HUDEP-2 (cell line): ENCODE data around the gene RYR3.

ENCODE experiments used
- DNase-seq, 76 experiments: peaks; one replicate each; lab custom pipeline; 2025; ENCODE audit not compliant: unreplicated experiment in 76 of 76; lab: John Stamatoyannopoulos, UW

RYR3 gene

DNA sequence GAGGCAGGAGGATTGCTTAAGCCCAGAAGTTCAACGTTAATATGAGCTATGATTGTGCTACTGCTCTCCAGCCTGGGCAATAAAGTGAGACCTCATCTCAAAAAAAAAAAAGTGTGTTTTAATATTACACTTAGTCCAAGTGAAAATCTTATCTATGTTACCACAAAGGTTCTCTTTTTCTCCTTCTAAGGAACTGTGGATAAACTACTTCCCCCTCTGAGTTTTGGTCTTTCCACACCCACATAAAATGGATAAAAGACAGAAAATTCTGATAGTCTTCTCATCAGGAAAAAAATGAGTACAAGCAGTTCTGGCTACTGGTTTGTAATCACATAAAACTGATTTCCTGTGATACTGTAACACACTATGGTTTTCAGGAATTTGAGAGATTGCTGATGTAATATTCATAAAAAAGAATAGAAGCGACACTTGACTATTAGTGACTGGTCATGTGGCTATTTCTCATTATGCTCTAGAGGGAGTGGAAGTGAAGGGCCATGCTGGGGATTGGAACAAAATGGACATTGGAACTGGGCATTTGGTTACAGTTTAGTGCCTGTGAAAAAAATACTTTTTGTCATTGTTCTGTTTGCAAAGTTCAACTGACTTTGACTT lies 68.2 kb downstream of the RYR3 start:
- peak in 1 of 76 experiments; percentile 22 for DNase-seq

DNA sequence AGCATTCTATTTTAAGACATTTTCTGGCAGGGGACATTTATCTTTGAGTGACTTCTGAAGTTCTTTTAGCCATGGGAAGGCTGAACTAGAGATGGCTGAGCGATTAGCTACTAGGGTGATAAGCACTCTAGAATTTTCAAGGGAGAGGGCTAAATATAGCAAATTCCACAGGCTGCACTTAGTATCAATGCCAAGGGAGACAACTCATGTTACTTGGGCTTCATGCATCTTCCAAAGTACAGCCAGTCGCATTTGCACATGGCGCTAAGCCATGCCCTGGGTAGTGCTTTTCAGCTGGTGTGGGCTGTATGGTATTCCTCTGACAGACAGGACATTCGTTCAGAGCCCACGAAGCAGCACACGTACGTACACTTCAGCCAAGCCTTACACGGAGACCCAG lies 69.6 kb downstream of the RYR3 start:
- no peak for DNase-seq

DNA sequence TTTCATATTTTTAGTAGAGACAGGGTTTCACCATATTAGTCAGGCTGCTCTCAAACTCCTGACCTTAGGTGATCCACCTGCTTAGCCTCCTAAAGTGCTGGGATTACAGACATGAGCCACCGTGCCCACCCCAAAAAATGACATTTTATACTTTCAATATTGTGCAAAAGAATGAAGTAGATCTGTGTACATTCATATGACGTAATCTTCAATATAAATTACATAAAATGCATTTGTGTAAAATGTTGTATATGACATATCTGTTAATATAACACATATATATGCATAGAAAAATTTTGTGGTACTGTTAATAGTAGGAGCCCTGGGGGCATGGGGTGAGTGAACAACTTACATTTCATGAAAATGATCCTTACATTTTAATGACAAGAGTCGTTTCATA lies 71.7 kb downstream of the RYR3 start:
- no peak for DNase-seq

DNA sequence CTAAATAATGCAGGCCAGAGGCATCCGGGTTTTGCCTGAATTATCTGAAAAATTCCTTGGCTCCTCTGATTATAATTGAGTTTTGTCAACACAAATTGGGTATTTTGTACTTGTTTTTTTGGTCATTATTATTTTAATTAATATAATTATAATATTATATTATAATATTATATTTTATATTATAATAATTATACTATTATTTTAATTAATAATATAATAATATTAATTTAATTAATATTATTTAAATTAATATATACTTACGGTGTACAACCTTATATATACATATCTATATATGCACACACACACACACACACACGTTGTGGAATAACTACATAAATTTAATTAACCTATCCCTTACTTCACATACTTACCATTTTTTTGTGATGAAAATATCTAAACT lies 73.5 kb downstream of the RYR3 start:
- DNase-seq = no peak

DNA sequence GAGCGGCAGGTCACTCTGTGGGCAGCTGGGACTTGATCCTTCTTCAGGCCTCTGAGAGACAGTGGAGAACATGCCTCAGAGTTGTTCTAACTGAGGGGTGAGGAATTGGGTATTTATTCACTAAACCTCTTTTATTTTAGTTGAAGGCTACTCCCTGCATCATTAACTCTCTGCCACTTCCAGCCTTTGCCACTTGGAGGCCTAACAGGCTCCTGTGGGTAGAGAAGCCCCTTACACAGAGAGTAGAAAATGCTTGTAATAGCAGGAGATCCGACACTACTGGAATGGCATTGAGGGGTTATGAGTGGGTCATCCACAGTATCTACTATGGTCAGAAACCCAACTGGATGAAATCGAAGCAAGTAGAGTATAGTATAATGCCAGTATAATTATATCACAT lies 81.7 kb downstream of the RYR3 start:
- peak in 1 of 76 experiments; percentile 2 for DNase-seq

DNA sequence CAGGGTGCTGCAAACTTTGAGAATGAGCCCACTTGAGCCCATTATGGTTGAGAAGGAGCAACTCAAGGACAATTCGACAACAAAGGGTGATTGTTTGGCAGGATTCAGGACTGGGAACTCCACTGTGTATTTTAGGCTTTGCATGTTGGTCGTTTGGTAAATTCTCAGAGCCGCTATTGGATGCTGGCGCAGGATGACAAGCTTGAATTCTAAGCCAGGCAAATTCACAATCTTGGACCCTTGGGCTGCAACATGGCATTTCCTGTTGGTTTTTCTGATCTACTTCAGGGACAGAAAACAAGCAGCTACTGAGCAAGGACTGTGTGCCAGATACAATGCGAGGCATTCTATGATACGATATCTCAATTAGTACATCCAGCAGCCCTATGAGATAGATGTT lies 82.8 kb downstream of the RYR3 start:
- no peak for DNase-seq

DNA sequence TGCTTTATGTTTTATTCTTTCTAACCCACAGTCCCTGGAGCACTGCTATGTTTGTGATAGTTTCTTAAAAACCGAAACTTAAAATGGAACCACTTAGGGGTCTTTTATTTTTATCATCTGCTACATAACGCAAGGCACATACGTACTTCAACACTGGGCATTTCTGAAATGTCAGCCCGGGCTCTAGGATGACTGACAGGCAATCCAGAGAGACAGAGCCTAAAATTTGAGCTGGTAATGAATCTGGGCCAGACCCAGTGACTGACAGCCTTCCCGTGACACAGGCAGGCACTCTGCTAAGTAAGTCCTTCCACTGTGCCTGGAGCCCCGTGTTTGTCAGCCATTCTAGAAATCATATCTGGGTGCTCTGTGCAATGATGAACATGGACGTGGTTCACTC lies 84.6 kb downstream of the RYR3 start:
- DNase-seq = no peak

DNA sequence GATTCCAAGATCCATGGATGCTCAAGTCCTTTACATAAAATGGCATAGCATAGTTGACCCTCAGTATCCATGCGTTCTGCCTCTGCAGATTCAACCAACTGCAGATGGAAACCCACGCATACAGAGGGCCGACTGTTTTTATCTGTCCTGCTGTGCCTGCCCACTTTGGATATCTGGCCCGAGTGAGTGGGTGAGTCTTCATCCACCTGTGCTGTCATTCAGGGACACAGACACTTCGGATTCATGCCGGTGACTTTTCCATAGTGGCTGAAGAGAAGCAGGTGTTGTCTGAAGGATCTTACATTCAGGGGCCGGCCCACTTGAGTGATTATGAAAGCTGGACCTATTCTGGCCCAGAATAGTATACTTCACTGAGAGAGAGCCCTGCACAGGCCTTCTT lies 85.1 kb downstream of the RYR3 start:
- DNase-seq = no peak

DNA sequence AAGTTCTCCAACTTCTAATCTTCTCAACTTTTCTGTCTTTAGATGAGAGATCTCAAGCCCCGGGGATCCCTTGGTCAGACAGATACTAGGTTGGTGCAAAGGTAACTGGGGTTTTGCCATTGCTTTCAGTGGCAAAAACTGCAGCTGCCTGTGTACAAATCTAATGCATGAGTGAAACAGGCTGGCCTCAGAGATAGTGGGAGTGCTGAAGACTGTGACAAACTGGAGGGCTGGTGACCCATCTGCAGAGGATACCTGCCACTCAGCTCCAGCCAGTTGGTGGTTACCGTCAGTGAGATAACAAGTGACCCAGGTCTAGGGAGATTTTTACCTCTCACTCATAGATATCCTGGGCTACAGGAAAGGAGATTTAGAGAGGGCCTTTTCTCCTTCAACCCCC lies 85.7 kb downstream of the RYR3 start:
- peak in 6 of 76 experiments; percentile 7 to 20 (median 14) for DNase-seq

DNA sequence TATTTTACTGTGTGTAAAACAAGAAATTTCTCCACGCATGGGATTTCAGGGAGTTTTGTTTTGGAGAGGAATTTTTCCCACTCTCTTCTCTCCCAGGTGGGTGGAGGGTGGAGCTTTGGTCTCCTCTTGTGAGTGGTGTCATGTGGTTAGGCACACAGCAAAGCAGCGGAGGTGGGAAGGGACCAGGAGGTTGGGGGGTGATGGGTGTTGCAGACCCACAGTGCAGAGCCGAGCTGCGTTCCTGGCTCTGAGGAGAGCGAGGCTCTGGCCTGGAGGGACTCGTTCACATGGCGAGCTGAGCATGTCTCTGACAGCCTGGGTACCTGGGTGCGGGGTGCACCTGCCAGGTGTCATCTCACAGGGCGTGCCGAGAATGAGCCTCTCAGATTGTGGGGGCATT lies 87.8 kb downstream of the RYR3 start:
- no peak for DNase-seq

DNA sequence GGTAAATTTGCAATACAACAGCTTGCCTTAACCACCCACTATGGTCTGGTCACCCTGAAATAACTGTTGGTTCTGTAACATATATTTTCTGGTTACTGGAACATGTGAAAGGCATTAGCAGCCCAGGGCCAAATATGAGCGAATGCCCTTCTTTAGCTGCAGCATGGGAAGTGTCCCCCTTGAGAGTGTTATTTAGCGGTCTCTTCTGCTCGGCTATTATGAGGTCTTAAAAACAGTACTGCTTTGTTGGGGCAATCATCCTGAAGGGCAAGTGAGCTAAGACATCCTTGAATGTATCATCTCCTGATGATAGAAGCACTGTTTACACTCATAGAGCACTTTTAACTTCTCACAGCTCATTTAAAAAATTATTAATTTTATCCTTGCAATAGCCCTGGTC lies 90.2 kb downstream of the RYR3 start:
- no peak for DNase-seq

DNA sequence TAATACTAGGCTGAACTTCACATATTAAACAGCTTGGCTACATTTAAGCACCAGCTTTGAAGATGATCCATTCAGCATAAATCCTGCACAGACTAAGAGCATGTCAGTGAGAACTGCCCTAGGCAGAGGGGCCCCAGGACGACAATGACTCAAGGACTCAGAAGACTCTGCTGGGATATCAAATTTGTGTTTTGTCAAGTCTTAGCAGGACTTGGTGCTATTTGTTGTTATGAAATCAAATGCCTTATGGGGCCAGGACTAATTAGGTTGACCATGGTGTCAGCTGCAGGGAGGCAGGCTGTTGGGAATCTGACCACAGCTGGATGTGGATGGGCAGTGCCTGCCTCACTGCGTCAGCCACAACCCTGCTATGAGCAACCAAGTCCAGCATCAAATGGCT lies 91.8 kb downstream of the RYR3 start:
- DNase-seq = no peak

DNA sequence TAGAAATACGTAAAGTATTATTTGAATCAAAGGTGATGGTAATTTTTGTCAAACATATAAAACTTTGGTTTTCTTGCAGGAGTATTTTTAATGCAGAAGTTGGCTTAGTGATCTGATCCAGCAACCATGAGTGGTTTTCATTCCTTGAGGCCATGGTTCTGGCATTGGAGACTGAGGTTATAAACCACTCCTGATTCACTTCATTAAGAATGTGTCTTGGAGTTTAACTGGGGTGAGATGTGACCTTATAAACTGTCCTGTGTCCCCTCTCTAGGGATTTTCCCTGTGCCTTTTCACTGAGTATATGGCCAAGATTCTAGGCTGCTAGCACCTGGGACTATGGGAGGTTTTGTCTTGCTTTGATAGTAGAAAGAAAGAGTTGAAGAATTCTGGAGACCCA lies 94.3 kb downstream of the RYR3 start:
- DNase-seq = no peak

DNA sequence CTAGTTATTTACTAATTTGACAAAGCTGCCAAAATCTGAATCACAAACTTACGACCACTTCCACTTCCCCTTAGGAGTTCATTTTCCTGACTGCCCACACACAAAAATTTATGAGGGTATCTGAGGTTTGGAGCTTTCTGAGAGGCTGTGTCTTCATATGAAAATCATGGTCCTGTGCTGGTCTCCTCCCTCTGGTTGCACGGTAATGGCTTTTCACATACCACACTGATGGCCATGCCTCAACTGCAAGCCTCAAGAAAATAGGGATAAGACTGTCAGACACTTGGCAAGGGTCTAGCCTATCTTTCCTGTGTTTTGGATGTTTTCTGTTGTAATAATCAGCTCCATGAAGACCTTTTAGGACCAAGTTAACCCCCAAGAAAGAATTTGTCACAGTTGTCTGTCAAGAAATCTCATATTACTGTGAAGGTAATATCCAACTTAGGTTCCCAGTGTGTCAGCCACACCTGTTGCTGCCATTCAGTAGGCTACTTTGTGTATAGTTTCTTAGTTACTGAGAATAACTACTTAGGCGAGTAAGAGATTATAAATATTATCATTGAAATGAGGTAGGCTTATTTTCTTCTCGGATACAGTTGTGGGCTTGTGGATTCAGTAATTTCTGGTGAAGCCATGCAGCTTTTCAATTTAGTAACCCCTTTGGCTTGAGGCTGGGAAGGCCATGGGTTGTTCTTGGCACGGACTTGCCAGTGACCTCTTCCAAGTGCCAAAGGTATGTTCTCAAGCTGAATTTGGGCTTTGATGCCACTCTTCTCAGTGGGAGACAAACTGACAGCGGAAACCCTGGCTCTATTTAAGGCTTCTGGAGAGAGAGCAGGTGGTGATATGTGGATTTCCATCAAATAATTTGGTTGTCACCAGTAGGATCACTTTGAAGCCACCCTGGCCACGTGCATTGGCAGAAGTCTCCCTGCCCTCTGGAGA lies 101.1 kb downstream of the RYR3 start:
- no peak for DNase-seq

DNA sequence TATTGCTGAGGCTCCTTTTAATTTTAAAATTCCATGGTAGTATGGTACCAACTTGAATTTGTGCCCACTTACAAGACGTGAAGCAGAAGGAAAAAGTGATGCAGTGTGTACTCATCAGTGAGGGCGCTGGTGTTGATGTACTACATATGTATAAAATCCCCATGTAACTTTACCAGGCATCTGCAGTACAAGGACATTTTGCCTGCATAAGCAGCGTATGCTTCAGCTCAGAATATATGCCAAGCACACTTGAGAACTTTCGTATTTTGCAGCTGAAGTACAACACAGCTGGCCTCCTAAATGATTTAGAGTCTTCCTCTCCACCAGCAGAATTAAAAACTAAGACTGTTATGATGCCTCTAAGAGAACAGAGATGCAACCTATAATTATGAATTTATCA lies 108.9 kb downstream of the RYR3 start:
- no peak for DNase-seq

DNA sequence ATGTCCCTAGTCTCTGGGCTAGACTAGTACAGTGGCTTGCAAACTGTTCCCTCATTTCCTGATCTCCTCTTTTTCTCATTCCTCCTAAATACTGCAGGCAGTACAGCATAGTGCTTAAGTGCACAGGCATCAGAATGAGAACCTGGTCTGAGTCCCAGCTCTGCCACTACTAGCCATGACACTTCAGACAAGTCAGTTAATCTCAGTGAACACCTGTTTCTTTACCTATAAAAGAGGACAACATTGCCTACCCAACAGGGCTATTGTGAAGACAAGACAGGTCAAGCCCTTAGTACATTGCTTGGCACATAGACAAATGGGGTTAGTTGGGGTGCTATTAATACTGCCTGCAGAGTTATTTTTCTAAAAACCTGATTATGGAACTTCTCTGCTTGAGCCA lies 113.3 kb downstream of the RYR3 start:
- DNase-seq = no peak

DNA sequence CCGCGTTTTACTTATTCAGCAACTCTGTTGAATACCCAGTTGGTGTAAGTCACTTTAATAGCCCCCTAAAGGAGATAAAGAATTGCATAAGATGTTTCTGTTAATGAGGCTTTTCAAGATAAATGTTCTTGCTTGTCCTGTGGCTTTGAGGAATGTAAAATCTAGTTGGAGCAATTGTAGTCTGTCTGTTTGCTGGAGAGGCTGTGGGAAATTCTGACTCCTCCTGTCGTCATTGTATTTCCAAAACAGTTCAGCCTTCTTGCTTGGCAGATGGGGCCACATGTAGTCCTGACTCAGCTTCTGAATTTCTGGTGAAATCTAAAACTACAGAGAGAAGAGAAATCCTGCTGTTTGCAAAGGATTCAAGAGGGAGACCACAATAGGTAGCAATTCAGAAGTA lies 114.4 kb downstream of the RYR3 start:
- DNase-seq = peak in 14 of 76 experiments; percentile 2 to 64 (median 22)

DNA sequence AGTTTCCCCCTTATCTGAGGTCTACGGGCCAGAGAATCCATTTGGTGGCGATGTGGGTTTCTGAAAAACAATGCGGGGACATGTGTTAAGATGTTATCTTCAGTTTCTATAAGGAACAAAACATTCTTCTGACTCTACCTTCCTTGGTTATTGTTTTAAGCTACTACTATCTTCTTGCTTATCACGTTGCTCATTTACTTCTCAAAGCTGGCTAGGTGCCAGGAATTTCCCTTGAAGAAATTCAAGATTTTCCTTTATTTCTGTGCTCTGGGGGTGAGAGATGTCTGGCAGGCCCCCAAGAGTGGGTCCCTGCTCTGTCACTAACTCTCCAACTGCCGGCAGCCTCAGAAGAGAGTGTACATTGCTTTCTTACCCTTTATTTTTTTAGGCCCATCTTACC lies 119.8 kb downstream of the RYR3 start:
- no peak for DNase-seq

DNA sequence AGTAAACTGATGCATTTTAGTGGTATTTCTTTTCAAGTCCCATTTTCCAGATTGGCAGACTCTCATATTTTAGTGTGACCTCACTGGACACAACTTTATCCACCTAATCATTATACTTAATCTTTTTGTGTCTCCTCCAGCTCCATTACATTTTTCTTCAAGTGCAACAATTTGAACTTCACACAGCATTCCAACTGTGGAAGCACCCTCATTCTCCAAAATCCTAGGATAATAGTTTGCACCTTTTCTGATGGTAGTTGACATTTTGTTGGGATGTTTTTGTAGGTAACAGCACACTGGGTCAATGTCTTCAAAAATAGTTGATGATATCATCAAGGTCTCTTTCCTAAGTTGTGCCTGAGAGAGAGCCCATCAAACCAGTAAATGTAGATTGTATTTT lies 123.1 kb downstream of the RYR3 start:
- no peak for DNase-seq

DNA sequence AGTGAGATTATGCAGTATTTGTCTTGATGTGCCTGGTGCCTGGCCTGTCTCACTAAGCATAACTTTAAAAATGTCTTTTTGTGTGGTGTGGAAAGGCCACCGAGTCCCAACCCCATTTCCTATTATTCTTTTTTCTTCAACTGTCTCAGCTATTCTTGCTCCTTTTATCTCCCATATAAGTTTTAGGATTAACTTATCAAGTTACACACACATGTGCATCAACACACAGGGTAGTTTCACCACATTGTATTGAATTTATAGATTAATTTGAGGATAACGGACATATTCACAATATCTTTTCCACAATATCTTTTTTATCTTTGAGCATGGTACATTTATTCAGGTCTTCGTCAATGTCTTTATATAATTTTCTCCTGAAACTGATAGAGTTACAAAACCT lies 127.6 kb downstream of the RYR3 start:
- DNase-seq = peak in 9 of 76 experiments; percentile 5 to 62 (median 41)

DNA sequence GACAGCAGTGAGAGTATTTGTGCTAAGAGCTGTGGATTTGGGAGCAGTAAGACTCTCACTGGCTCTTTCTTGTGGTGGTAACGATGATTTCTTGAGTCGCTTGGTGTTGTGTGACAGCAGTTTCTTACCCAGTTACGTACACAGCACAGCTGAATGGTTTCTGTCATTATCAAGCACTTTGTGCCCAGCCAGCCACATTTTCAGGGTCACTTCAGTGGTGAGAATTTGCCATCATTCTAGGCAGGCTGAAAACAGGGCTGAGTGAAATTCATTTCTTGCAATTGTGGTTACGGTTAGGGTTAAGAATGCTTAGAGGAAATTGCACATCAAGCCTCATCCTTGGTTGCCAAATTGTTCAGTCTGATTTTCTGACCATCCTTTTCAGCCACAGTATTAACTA lies 130.1 kb downstream of the RYR3 start:
- peak in 1 of 76 experiments; percentile 18 for DNase-seq

DNA sequence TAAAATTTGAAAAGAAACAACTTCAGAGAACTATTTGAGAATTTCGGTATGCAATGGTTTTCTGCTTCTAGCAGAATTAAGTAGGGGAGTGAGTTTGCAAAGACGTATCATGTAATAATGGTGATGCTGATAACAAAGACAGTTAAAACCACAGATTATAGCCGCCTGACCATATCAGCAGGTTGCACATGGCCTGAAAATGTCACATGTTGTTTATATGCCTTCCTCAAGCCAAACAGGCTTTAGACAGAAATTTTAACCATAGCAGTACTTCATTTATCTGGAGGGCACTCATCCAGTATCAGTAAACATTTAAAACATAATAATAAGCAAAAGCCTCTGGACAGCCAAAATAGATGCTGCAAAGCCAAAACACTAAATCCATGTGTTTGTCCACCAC lies 131.7 kb downstream of the RYR3 start:
- DNase-seq = peak in 71 of 76 experiments; percentile 5 to 94 (median 67)
